ENCODE data around the gene ITPKB.

The ITPKB gene

GRCh38 chr1:226634611-226635246, 104.4 kb downstream of the ITPKB start:
- no peak for DNase-seq (ENCODE audit: low read depth, low spot score)
- no peak overlapping the region for H3K4me3 ChIP-seq (ENCODE audit: low read length)

- no peak overlapping the region for H3K4me3 ChIP-seq (ENCODE audit: low read length)
- DNase-seq (ENCODE audit: low read depth, low spot score), result peak; percentile 57
These were observed 104.9 kb downstream of the ITPKB start for GRCh38 chr1:226634166-226634588.

- no peak overlapping the region for H3K4me3 ChIP-seq (ENCODE audit: low read length)
- no peak for DNase-seq (ENCODE audit: low read depth, low spot score)
These were observed 105.4 kb downstream of the ITPKB start for GRCh38 chr1:226633541-226634165.

- no peak for DNase-seq (ENCODE audit: low read depth, low spot score)
- H3K4me3 ChIP-seq (ENCODE audit: low read length), result no peak overlapping the region
These were observed 106.1 kb downstream of the ITPKB start for GRCh38 chr1:226632922-226633351.

DNA sequence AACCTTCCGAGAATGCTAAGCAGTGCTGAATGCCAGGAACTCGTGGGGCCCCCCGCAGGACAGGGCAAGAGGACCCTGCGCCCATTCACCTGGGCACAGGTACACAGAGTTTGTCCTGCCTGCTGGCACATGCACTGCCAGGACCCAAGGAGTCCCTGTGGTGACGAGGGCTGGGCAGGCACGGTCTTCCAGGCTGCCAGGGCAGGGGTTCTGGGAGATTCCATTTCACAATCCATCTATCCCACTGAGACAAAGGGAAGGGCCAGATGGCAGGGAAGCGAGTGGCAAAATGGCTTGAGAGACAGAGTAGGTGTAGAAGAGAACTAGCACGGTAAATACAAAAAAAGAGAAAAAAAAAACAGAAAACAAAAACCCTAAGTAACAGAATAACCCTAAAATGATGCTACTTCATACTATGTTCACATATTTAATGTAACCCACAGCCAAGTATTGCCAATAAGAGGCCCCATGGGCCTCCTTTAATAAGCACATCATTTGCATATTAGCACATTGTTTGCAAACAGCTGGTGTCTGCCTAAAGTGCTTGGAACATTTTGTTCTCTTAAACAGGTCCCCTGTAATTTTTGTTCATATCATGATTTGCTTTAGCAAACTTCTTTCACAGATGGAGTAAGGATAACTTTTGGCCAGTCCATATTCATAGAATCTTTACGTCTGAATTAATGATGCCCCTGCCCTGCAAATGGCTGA, 106.8 kb downstream of the ITPKB start:
- no peak overlapping the region for H3K4me3 ChIP-seq (ENCODE audit: low read length)
- DNase-seq (ENCODE audit: low read depth, low spot score), result no peak

DNA sequence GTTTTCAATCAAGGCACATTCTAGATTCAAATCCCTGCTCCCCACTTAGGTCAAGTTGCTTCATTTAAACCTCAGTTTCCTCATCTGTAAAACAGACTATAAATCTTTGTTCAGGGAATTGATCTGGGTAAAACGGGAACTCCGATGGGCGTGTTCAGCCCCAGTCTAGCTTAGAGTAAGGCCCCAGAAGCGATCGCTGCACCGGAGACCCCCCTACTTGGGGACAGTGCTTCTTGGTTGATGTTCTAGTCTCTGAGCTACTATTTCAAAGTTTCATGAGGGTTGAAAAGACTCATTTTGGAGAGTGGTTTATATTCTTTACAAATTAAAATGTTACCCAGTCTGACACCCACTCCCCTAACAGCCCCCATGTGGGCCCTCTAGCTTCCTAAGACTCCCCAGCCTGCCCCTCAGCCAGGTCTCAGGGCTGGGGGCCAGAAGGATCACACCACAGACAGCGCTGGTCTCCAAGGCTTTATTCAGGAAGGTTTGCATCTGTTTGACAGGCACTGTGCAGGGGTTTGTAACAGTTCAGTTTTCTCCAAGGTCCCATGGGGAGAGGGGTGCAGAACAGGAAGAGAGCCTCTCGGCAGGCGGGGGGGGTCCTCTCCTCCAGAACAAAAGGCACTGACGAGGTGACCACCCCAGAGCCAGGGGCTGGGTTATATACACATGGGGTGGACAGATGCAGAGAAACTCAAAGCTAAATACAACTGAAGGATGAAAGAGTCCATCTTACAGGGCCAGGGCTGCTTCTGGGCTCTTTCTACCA, 107.7 kb downstream of the ITPKB start:
- DNase-seq (ENCODE audit: low read depth, low spot score), result no peak
- no peak overlapping the region for H3K4me3 ChIP-seq (ENCODE audit: low read length)

DNA sequence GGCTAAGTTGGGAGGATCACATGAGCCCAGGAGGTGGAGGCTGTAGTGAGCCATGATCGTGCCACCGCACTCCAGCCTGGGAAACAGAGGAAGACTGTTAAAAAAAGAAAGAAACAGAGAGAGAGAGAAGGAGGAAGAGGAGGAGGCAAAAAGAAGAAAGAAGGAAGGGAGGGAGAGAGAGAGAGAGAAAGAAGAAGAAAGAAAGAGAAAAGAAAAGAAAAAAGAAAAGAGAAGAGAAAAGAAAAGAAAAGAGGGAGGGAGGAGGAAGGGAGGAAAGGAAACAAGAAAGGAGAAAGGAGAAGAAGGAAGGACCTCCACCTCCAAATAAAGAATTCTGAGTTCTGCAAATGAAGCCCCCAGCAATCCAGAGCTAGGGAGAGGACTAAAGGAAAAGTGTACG, 108.5 kb downstream of the ITPKB start:
- no peak for DNase-seq (ENCODE audit: low read depth, low spot score)
- H3K4me3 ChIP-seq (ENCODE audit: low read length), result no peak overlapping the region

GRCh38 chr1:226629896-226630550, 109.1 kb downstream of the ITPKB start:
- no peak overlapping the region for H3K4me3 ChIP-seq (ENCODE audit: low read length)
- no peak for DNase-seq (ENCODE audit: low read depth, low spot score)

GRCh38 chr1:226629210-226629895, 109.7 kb downstream of the ITPKB start:
- no peak for DNase-seq (ENCODE audit: low read depth, low spot score)
- H3K4me3 ChIP-seq (ENCODE audit: low read length), result no peak overlapping the region

DNA sequence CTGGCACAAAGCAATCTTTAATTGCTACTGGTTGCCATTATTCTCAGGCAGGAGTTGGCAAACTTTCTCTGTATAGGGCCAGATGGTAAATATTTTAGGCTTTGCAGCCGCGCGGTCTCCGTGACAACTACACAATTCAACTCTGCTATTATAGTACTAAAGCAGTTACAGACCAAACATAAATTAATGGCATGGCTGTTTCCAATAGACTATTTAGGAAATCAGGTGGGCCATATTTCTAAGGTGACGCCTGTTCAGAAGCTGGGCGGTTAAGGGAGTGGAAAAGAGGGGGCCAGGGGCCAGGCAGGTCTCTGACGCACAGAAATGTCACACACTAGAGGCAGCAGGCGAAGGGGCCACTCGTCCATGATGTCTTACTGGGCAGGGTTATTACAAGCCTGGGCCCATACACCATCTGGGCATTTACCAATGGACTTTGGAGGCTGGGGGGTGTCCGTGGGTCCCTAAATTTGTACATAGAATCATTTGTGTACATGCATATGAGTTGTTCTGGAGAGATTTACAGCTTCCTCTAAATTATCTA, 110.4 kb downstream of the ITPKB start:
- no peak overlapping the region for H3K4me3 ChIP-seq (ENCODE audit: low read length)
- no peak for DNase-seq (ENCODE audit: low read depth, low spot score)

DNA sequence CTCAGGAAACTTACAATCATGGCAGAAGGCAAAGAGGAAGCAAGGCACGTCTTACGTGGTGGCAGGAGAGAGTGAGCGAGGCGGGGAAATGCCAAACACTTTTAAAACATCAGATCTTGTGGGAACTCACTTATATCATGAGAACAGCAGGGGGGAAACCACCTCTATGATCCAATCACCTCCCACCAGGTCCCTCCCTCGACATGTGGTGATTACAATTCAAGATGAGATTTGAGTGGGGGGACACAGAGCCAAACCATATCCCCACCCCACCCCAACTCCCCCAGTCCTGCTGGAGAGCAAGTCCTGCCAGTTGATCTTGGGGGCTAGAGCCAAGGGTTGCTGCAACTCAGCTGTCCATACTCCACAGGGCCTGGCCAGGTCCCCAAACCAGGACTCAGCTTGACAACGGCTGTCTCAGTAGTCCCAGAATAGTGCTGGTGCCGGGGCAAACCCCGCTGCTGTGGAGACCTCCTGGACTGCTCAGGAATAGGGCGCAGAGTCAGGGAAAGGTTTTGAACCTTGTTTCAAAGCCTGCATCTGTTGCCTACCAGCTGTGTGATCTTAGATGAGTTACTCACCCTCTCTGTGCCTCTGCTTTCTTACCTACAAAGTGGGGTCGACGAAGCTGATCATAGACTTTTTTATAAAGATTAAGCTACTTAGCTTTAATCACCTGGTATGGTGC, 111.0 kb downstream of the ITPKB start:
- DNase-seq (ENCODE audit: low read depth, low spot score), result no peak
- H3K4me3 ChIP-seq (ENCODE audit: low read length), result no peak overlapping the region

DNA sequence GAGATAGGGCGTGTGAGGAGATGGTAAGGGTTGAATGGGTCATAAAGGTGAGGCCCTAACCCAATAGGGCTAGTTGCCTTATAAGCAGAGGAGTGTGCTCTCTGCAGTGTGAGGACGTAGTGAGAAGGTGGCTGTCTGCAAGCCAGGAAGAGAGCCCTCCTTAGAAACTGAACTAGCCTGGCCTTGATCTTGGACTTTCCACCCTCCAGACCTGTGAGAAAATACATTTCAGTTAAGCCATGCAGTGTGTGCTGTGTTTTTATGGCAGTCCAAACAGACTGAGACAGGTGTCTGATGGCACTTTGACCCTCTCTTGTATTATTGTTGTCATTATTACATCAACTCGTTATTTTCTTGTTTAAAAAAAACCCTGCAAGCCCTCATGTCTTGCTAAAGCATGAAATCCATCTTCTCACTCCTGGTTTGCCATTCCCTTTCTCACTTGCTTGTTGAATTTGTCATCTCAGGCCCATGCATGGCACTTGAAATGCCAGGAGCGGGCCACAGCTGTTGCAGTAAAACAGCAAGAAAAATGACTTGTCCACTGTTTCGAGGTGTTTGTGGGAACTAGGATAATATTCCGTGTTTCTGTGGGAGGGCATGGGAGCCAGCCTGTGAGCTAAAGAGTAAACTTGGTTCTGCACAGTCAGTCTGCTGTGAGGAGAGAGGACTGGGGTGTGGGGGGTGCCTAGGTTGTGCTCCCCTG, 111.9 kb downstream of the ITPKB start:
- DNase-seq (ENCODE audit: low read depth, low spot score), result no peak
- H3K4me3 ChIP-seq (ENCODE audit: low read length), result no peak overlapping the region

DNA sequence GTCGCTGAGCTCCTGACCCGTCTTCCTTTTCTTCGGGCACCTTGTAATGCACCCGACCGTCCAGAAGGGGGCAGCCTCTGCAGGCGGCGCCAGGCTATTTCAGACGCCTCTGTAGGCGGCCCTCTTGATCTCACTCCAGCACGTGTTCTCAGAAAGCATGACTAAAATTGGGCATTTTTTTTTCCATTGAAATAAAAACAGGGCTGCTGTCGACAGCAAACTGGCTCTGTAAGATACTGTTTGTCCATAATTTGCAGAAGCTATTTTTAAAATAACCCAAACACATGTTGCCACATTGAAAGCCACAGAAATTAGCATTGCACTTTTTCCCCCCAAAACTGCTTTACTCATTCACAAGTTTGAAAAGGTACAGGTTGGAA, 112.5 kb downstream of the ITPKB start:
- DNase-seq (ENCODE audit: low read depth, low spot score), result peak; percentile 63

GRCh38 chr1:226625832-226626576, 113.1 kb downstream of the ITPKB start:
- DNase-seq (ENCODE audit: low read depth, low spot score), result no peak
- H3K4me3 ChIP-seq (ENCODE audit: low read length), result peak overlapping the region; percentile 32; the same call in 1 of the 2 replicates

More for the DNA sequence above, 112.5 kb downstream of the ITPKB start:
- peak overlapping the region; percentile 32; the same call in 1 of the 2 replicates for H3K4me3 ChIP-seq (ENCODE audit: low read length)

DNA sequence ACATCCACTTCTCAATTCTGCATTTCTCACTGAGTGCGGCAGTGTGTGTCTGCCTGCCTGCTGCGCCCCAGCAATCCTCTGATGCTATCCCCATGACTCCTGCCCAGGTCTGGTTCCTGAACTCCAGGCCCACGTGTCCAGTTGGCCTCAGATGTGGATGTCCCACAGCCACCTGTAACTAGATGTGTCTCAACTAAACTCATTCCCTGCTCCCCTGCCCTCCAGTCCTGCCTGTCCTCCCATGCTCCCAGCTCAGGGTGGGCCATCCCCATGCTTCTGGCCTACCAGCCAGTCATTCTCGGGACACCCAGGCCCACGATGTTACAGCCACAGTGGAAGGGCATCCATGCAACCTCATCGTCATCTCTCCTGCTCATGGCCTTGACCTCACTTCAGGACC, 113.8 kb downstream of the ITPKB start:
- H3K4me3 ChIP-seq (ENCODE audit: low read length), result no peak overlapping the region
- no peak for DNase-seq (ENCODE audit: low read depth, low spot score)

DNA sequence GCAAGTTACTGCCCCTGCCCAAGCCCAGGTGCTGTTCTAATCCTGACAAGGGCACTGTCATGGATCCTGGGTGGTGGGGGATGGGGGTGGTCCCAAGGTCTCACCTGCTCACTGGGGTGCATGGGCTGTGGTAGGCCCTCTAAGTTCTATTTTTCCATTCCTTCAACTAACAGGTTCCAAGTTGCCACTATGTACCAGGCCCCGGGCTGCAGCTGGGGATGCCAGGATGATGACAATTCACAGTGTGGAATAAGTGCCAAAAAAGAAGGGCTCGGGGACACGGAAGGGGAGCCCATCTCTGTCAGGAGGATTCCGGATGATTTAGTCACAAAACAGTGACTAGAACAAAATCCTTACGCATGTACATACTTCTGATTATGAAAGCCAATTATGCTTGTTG, 114.6 kb downstream of the ITPKB start:
- DNase-seq (ENCODE audit: low read depth, low spot score), result no peak
- H3K4me3 ChIP-seq (ENCODE audit: low read length), result no peak overlapping the region

- no peak overlapping the region for H3K4me3 ChIP-seq (ENCODE audit: low read length)
These were observed 117.1 kb downstream of the ITPKB start for GRCh38 chr1:226622012-226622411.

More at GRCh38 chr1:226622012-226622411, 117.1 kb downstream of the ITPKB start:
- DNase-seq (ENCODE audit: low read depth, low spot score), result no peak

Data from Jurkat, Clone E6-1 (cell line).